Activated T-cell treated with anti-CD3 and anti-CD28 coated beads, Interleukin-2, amount 50 U/mL, for 48 hours (primary cell): ENCODE results near the gene CLCN1.

Experiments
- DNase-seq, 2 experiments: peaks; one replicate each; pipeline ENCODE4 v3.0.0-alpha.2; 2020

Gene CLCN1

DNA sequence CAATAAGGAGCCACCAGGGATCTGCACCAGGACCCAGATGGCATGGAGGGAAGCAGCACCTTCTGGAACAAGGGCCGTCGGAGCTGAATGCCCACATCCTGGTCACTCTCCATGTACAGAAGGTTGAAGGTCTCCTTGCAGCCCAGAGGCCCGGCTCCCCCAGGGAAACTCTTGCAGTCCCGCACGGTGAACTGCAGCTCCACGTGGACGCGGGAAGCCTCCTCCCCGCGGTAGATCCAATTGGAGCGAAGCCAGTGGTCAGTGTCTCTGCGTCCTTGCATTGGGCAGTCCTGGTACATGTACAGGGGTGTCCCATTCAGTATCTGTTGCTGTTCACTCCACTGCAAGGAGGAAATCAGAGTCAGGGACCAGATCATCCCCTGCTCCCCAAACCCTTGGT is 85.4 kb downstream of the CLCN1 start:
- DNase-seq: no peak
